Measurements from ENCODE around the gene TBX10. TPM values are rescaled to one million over a fixed set of nuclear protein-coding genes. Genes with fewer than 3 reads are reported as not detected.

Gene TBX10
- total RNA-seq, 2 experiments from 2014 or later: not detected

DNA sequence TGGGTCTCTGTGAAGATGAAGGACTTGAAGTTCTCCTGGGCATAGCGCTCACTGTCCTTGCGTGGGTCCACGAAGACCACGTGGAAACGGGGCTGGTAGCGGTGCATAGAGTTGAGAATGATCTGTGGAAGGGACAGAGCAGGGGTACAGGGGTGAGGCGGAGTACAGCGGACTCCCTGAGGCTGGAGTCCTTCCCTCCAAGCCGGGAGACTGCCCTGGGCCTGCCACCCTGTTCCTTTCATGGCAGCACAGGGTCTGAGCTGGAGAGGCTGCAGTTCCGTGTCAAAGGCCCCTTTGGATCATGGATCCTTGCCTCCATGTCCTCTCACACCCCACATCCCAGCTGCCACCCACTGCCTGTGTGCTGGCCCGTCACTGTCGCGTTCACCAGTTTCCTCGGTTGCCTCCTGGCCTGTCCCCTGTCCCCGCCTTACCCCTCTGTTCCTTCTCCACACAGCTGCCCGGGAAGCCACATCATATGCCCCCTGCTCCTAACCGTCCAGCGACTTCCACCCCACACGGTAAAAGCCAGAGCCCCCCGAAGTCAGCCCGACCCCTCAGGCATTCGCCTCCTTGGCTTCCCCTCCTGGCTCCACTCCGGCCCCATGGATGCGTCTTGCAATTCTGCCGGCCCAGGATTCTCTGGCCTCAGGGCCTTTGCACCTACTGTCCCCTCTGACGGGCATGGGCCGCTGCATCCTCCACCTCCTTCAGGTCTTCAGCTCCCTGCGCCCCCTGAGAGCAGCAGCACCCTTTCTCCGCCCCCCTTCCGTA, 6.4 kb downstream of the TBX10 start:
- CTCF ChIA-PET: interaction anchor here (5.7 kb wide), 1 partner anchor 13 kb away, joined by 111 read pairs; the partner anchor contains the start of gene ACY3

GRCh38 chr11:67632175-67632981, 7.2 kb downstream of the TBX10 start:
- CTCF ChIA-PET: interaction anchor here (5.7 to 7.0 kb wide), 2 partner anchors 14 to 17 kb away, joined by 90 to 111 read pairs; partner anchors contain the start of gene ACY3

More for the DNA sequence above, 6.4 kb downstream of the TBX10 start:
- DNase-seq (no peak), ATAC-seq (no peak)
- H3K27me3 Mint-ChIP-seq (ENCODE audit: low read depth): no peaks in the 10 kb centered on the region
- H3K27ac Mint-ChIP-seq: no peak overlapping the region
- no peaks in the 10 kb centered on the region for H3K36me3 Mint-ChIP-seq (ENCODE audit: low read depth)
- H3K9me3 Mint-ChIP-seq (ENCODE audit: insufficient read depth): no peaks in the 10 kb centered on the region
- H3K4me3 Mint-ChIP-seq: no peak overlapping the region
- POLR2A ChIA-PET: interaction anchor here (0.6 to 1.1 kb wide), 2 partner anchors 11 to 16 kb away, joined by 3 read pairs; no protein-coding TSS in a partner anchor
- H3K4me1 Mint-ChIP-seq (ENCODE audit: low read depth): peaks cover 27% of the 10 kb centered on the region

GRCh38 chr11:67631853-67632174, 7.7 kb downstream of the TBX10 start:
- CTCF ChIA-PET: interaction anchor here (5.7 to 7.0 kb wide), 2 partner anchors 15 to 16 kb away, joined by 90 to 111 read pairs; partner anchors contain the start of gene ACY3
- POLR2A ChIA-PET: interaction anchor here (1.2 to 1.5 kb wide), 2 partner anchors 16 to 19 kb away, joined by 4 to 5 read pairs; no protein-coding TSS in a partner anchor
- Mint-ChIP-seq H3K36me3 (ENCODE audit: low read depth) (no peaks in the 10 kb centered on the region), H3K9me3 (ENCODE audit: insufficient read depth) (no peaks in the 10 kb centered on the region), H3K27ac (peak overlapping the region; percentile 44), H3K4me1 (ENCODE audit: low read depth) (peaks cover 28% of the 10 kb centered on the region), H3K4me3 (no peak overlapping the region), H3K27me3 (ENCODE audit: low read depth) (no peaks in the 10 kb centered on the region)
- ATAC-seq: no peak
- DNase-seq: no peak

More at GRCh38 chr11:67632175-67632981, 7.2 kb downstream of the TBX10 start:
- no peaks in the 10 kb centered on the region for H3K27me3 Mint-ChIP-seq (ENCODE audit: low read depth)
- H3K4me1 Mint-ChIP-seq (ENCODE audit: low read depth): peaks cover 32% of the 10 kb centered on the region
- no peaks in the 10 kb centered on the region for H3K9me3 Mint-ChIP-seq (ENCODE audit: insufficient read depth)
- POLR2A ChIA-PET: interaction anchor here (1.1 to 1.5 kb wide), 3 partner anchors 12 to 19 kb away, joined by 3 to 5 read pairs (median 4); no protein-coding TSS in a partner anchor
- H3K36me3 Mint-ChIP-seq (ENCODE audit: low read depth): no peaks in the 10 kb centered on the region
- ATAC-seq (no peak), DNase-seq (no peak)
- peak overlapping the region; percentile 44 for H3K27ac Mint-ChIP-seq
- no peak overlapping the region for H3K4me3 Mint-ChIP-seq

GRCh38 chr11:67631411-67631810, 8.2 kb downstream of the TBX10 start:
- DNase-seq: no peak
- peak overlapping the region; percentile 81 for H3K4me3 Mint-ChIP-seq
- ChIA-PET POLR2A (interaction anchor here (1.2 to 1.5 kb wide), 2 partner anchors 17 to 20 kb away, joined by 4 to 5 read pairs; no protein-coding TSS in a partner anchor), CTCF (interaction anchor here (4.5 to 7.0 kb wide), 3 partner anchors 15 to 27 kb away, joined by 63 to 111 read pairs (median 90); partner anchors contain the start of gene ACY3)
- H3K27me3 Mint-ChIP-seq (ENCODE audit: low read depth): no peaks in the 10 kb centered on the region
- no peak overlapping the region for H3K27ac Mint-ChIP-seq
- no peak for ATAC-seq
- no peaks in the 10 kb centered on the region for H3K9me3 Mint-ChIP-seq (ENCODE audit: insufficient read depth)
- H3K4me1 Mint-ChIP-seq (ENCODE audit: low read depth): peaks cover 25% of the 10 kb centered on the region
- no peaks in the 10 kb centered on the region for H3K36me3 Mint-ChIP-seq (ENCODE audit: low read depth)

GRCh38 chr11:67630943-67631331, 8.6 kb downstream of the TBX10 start:
- CTCF ChIA-PET: interaction anchor here (1.1 to 7.0 kb wide), 13 partner anchors 9 to 623 kb away, joined by 3 to 111 read pairs (median 19); partner anchors contain the start of genes ACY3 and TBX10

GRCh38 chr11:67630228-67630942, 9.2 kb downstream of the TBX10 start:
- CTCF ChIA-PET: interaction anchor here (0.6 to 7.0 kb wide), 29 partner anchors 9 to 623 kb away, joined by 3 to 111 read pairs (median 4); partner anchors contain the start of genes ACY3, PPP1CA and TBX10
- Mint-ChIP-seq H3K4me1 (ENCODE audit: low read depth) (peaks cover 25% of the 10 kb centered on the region), H3K36me3 (ENCODE audit: low read depth) (no peaks in the 10 kb centered on the region), H3K27me3 (ENCODE audit: low read depth) (no peaks in the 10 kb centered on the region), H3K9me3 (ENCODE audit: insufficient read depth) (no peaks in the 10 kb centered on the region), H3K27ac (peak overlapping the region; percentile 94), H3K4me3 (peak overlapping the region; percentile 81)
- DNase-seq: peak; percentile 99
- peak; percentile 71 for ATAC-seq
- POLR2A ChIA-PET: interaction anchor here (1.0 to 2.1 kb wide), 6 partner anchors 16 to 393 kb away, joined by 3 to 12 read pairs (median 5); no protein-coding TSS in a partner anchor

More at GRCh38 chr11:67630943-67631331, 8.6 kb downstream of the TBX10 start:
- Mint-ChIP-seq H3K27me3 (ENCODE audit: low read depth) (no peaks in the 10 kb centered on the region), H3K36me3 (ENCODE audit: low read depth) (no peaks in the 10 kb centered on the region), H3K4me1 (ENCODE audit: low read depth) (peaks cover 25% of the 10 kb centered on the region), H3K27ac (peak overlapping the region; percentile 94), H3K4me3 (peak overlapping the region; percentile 81), H3K9me3 (ENCODE audit: insufficient read depth) (no peaks in the 10 kb centered on the region)
- DNase-seq (no peak), ATAC-seq (no peak)
- POLR2A ChIA-PET: interaction anchor here (1.5 to 2.1 kb wide), 3 partner anchors 15 to 17 kb away, joined by 4 to 12 read pairs (median 7); no protein-coding TSS in a partner anchor

DNA sequence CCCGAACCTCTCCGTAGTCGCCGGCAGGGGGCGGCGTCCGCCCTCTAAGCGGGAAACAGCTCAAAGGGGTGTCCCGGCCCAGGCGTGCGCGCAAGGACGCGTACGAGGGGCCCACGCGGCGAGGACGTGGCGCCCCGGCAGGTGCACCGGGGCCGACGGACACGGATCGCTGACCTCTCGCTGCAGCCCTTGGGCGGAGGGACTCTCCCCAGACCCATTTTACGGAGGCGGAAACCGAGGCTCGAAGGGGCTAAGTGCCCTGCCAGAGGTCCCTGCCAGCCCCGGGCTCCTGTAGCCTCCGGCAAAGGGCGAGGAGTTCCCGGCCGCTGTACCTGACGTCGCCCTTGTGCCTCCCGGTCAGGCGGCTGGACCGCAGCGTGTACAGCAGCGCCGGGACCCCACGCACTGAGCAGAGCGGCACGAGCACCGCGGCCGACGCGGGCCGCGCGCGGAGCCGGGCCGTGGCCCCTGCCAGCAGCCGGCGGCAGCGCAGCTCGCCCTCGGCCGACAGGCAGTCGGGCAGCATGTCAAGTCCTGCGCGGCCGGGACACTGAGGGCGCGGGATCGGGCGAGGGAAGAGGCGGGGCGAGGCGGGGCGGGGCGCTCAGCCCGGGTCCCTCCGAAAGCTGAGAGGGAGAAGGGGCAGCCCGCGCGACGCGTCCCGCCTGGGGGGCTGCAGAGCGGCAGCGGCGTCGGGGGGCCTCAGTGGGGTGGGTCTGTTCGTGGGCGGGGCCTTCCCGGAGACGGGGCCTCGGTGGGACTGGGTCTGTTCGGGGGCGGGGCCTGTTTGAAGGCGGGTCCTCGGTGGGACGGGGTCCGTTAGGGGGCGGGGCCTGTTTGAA, 10.0 kb downstream of the TBX10 start, which contains the start of gene NUDT8:
Gene NUDT8, minus strand, starts transcription at position 552 of the 842 bp plus-strand sequence. Its CDS starts 26 bp downstream, at position 526.
- H3K27me3 Mint-ChIP-seq (ENCODE audit: low read depth): no peaks in the 10 kb centered on the region
- no peaks in the 10 kb centered on the region for H3K36me3 Mint-ChIP-seq (ENCODE audit: low read depth)
- H3K27ac Mint-ChIP-seq: peak within 1 kb of the TSS; percentile 94
- peaks cover 25% of the 10 kb centered on the region for H3K4me1 Mint-ChIP-seq (ENCODE audit: low read depth)
- CTCF ChIA-PET: interaction anchor here (0.6 to 7.0 kb wide), 31 partner anchors 10 to 624 kb away, joined by 3 to 111 read pairs (median 4); partner anchors contain the start of genes ACY3, PPP1CA, PTPRCAP and TBX10
- H3K4me3 Mint-ChIP-seq: peak within 1 kb of the TSS; percentile 81
- ATAC-seq (peak; percentile 74), DNase-seq (peak; percentile 94)
- H3K9me3 Mint-ChIP-seq (ENCODE audit: insufficient read depth): no peaks in the 10 kb centered on the region
- POLR2A ChIA-PET: interaction anchor here (0.6 to 2.1 kb wide), 11 partner anchors 10 to 392 kb away, joined by 3 to 12 read pairs (median 4); no protein-coding TSS in a partner anchor

GRCh38 chr11:67628710-67629385, 10.7 kb downstream of the TBX10 start:
- peak overlapping the region; percentile 94 for H3K27ac Mint-ChIP-seq
- POLR2A ChIA-PET: interaction anchor here (0.6 to 2.1 kb wide), 10 partner anchors 9 to 392 kb away, joined by 3 to 7 read pairs (median 4); no protein-coding TSS in a partner anchor
- ATAC-seq: no peak
- no peaks in the 10 kb centered on the region for H3K36me3 Mint-ChIP-seq (ENCODE audit: low read depth)
- no peaks in the 10 kb centered on the region for H3K9me3 Mint-ChIP-seq (ENCODE audit: insufficient read depth)
- DNase-seq: no peak
- peak overlapping the region; percentile 64 for H3K4me3 Mint-ChIP-seq
- peaks cover 25% of the 10 kb centered on the region for H3K4me1 Mint-ChIP-seq (ENCODE audit: low read depth)
- CTCF ChIA-PET: interaction anchor here (1.2 to 7.0 kb wide), 19 partner anchors 9 to 538 kb away, joined by 3 to 111 read pairs (median 11); partner anchors contain the start of genes ACY3, PTPRCAP and TBX10
- no peaks in the 10 kb centered on the region for H3K27me3 Mint-ChIP-seq (ENCODE audit: low read depth)

- peak overlapping the region; percentile 22 for H3K4me3 Mint-ChIP-seq
- ATAC-seq (no peak), DNase-seq (no peak)
- H3K27ac Mint-ChIP-seq: peak overlapping the region; percentile 94
- H3K4me1 Mint-ChIP-seq (ENCODE audit: low read depth): peaks cover 25% of the 10 kb centered on the region
- H3K36me3 Mint-ChIP-seq (ENCODE audit: low read depth): no peaks in the 10 kb centered on the region
- POLR2A ChIA-PET: interaction anchor here (0.7 to 2.7 kb wide), 4 partner anchors 12 to 345 kb away, joined by 3 to 10 read pairs (median 6); no protein-coding TSS in a partner anchor
- H3K9me3 Mint-ChIP-seq (ENCODE audit: insufficient read depth): no peaks in the 10 kb centered on the region
- CTCF ChIA-PET: interaction anchor here (1.0 to 7.0 kb wide), 10 partner anchors 8 to 100 kb away, joined by 3 to 111 read pairs (median 20); partner anchors contain the start of genes ACY3 and TBX10
- H3K27me3 Mint-ChIP-seq (ENCODE audit: low read depth): no peaks in the 10 kb centered on the region
These were observed 11.5 kb downstream of the TBX10 start for GRCh38 chr11:67627812-67628624.

Data from activated CD8-positive, alpha-beta T cell treated with anti-CD3 and anti-CD28 coated beads, Interleukin-2, amount 10 ng/mL, durations not matched to agents 7 days and 5 days (primary cell).